HEK293T (cell line): ENCODE data around the gene RPL13.

Source experiments
- CTCF ChIA-PET: fragments of 350-600 bp; formaldehyde crosslinking; extraction: SDS; loops from one replicate; lab custom pipeline; 2021; ENCODE audit warnings: antibody characterized with exemption, inconsistent platforms; lab: Yijun Ruan, JAX
- POLR2A ChIA-PET: fragments of 350-600 bp; formaldehyde crosslinking; extraction: SDS; loops from one replicate; lab custom pipeline; 2020; ENCODE audit warnings: antibody characterized with exemption, inconsistent platforms; lab: Yijun Ruan, JAX
- DNase-seq: peaks from one replicate; pipeline ENCODE4 v3.0.0; 2012; ENCODE audit warnings: mixed read lengths; ENCODE audit errors: extremely low spot score
- ARNT ChIP-seq: fragments of 450-650 bp; IDR thresholded peaks from 2 replicates; pipeline ENCODE4 v1.6.1; 2017; ENCODE audit warnings: mild to moderate bottlenecking
- BHLHE40 ChIP-seq: fragments of 450-650 bp; IDR thresholded peaks from 2 replicates; pipeline ENCODE4 v1.6.1; 2016; ENCODE audit warnings: mild to moderate bottlenecking, moderate library complexity, borderline replicate concordance
- CTBP1 ChIP-seq: fragments of 450-650 bp; IDR thresholded peaks from 2 replicates; pipeline ENCODE4 v1.6.1; 2016; ENCODE audit warnings: borderline replicate concordance
- ELF4 ChIP-seq: fragments of 450-650 bp; IDR thresholded peaks from 2 replicates; pipeline ENCODE4 v1.6.1; 2017; ENCODE audit warnings: antibody characterized with exemption
- FOXA1 ChIP-seq: fragments of 450-650 bp; IDR thresholded peaks from 2 replicates; pipeline ENCODE4 v1.6.1; 2016; ENCODE audit warnings: mild to moderate bottlenecking
- FOXK2 ChIP-seq: fragments of 450-650 bp; IDR thresholded peaks from 2 replicates; pipeline ENCODE4 v1.6.1; 2016; ENCODE audit warnings: mild to moderate bottlenecking
- FOXM1 ChIP-seq: fragments of 450-650 bp; IDR thresholded peaks from 2 replicates; pipeline ENCODE4 v1.6.1; 2017; ENCODE audit warnings: mild to moderate bottlenecking, borderline replicate concordance
- HDGF ChIP-seq: fragments of 450-650 bp; IDR thresholded peaks from 2 replicates; pipeline ENCODE4 v1.6.1; 2017; ENCODE audit warnings: antibody characterized with exemption, borderline replicate concordance
- L3MBTL2 ChIP-seq: fragments of 450-650 bp; conservative IDR thresholded peaks from 2 replicates; pipeline ENCODE4 v1.6.1; 2016; ENCODE audit warnings: mild to moderate bottlenecking
- LEF1 ChIP-seq: fragments of 450-650 bp; IDR thresholded peaks from 2 replicates; pipeline ENCODE4 v1.6.1; 2017; ENCODE audit warnings: mild to moderate bottlenecking, borderline replicate concordance
- NFRKB ChIP-seq: fragments of 450-650 bp; IDR thresholded peaks from 2 replicates; pipeline ENCODE4 v1.6.1; 2016; ENCODE audit warnings: mild to moderate bottlenecking, moderate library complexity
- PKNOX1 ChIP-seq: fragments of 450-650 bp; IDR thresholded peaks from 2 replicates; pipeline ENCODE4 v1.6.1; 2016
- SP1 ChIP-seq: fragments of 450-650 bp; IDR thresholded peaks from 2 replicates; pipeline ENCODE4 v1.6.1; 2017
- SUZ12 ChIP-seq: fragments of 450-650 bp; IDR thresholded peaks from 2 replicates; pipeline ENCODE4 v1.6.1; 2016; ENCODE audit warnings: mild to moderate bottlenecking
- TARDBP ChIP-seq: fragments of 450-650 bp; IDR thresholded peaks from 2 replicates; pipeline ENCODE4 v1.6.1; 2016
- ZNF384 ChIP-seq: fragments of 450-650 bp; IDR thresholded peaks from 2 replicates; pipeline ENCODE4 v1.6.1; 2016

RPL13 gene

GRCh38 chr16:89596957-89597649 is 36.6 kb downstream of the RPL13 start:
- no peak for DNase-seq
- TF ChIP-seq PKNOX1 (no peak), SUZ12 (no peak), NFRKB (no peak), ELF4 (no peak), ZNF384 (no peak), FOXK2 (no peak), LEF1 (no peak), L3MBTL2 (no peak), ARNT (no peak), BHLHE40 (no peak), TARDBP (no peak), CTBP1 (no peak), SP1 (no peak), FOXM1 (no peak), HDGF (no peak), FOXA1 (no peak)
- POLR2A ChIA-PET: no interaction called here
- CTCF ChIA-PET: no interaction called here

GRCh38 chr16:89598199-89598598 is 37.7 kb downstream of the RPL13 start:
- TF ChIP-seq PKNOX1 (no peak), ZNF384 (no peak), FOXK2 (no peak), NFRKB (no peak), ELF4 (no peak), L3MBTL2 (no peak), FOXA1 (no peak), FOXM1 (no peak), LEF1 (no peak), HDGF (no peak), TARDBP (no peak), SUZ12 (no peak), SP1 (no peak), ARNT (no peak), CTBP1 (no peak), BHLHE40 (no peak)
- peak; percentile 35 for DNase-seq
- POLR2A ChIA-PET: no interaction called here
- CTCF ChIA-PET: no interaction called here

GRCh38 chr16:89599451-89599858 is 39.0 kb downstream of the RPL13 start:
- peak; percentile 47 for DNase-seq
- CTCF ChIA-PET: interaction anchor here (0.6 kb wide), 2 partner anchors 16 to 196 kb away, joined by 3 to 4 read pairs; no protein-coding TSS in a partner anchor
- no peak for TF ChIP-seq LEF1
- TF ChIP-seq ARNT: no peak
- no peak for TF ChIP-seq FOXK2
- no peak for TF ChIP-seq TARDBP
- POLR2A ChIA-PET: interaction anchor here (1.3 kb wide), 1 partner anchor 38 kb away, joined by 5 read pairs; no protein-coding TSS in a partner anchor

- no peak for DNase-seq
- POLR2A ChIA-PET: interaction anchor here (1.3 kb wide), 1 partner anchor 38 kb away, joined by 5 read pairs; no protein-coding TSS in a partner anchor
- TF ChIP-seq SUZ12: no peak
- no peak for TF ChIP-seq FOXM1
- no peak for TF ChIP-seq HDGF
- TF ChIP-seq NFRKB: no peak
- TF ChIP-seq LEF1: no peak
- TF ChIP-seq CTBP1: no peak
- no peak for TF ChIP-seq FOXA1
- no peak for TF ChIP-seq ELF4
- TF ChIP-seq ZNF384: no peak
- no peak for TF ChIP-seq BHLHE40
- TF ChIP-seq FOXK2: no peak
- TF ChIP-seq TARDBP: no peak
- no peak for TF ChIP-seq L3MBTL2
- no peak for TF ChIP-seq SP1
- no peak for TF ChIP-seq ARNT
- no peak for TF ChIP-seq PKNOX1
- CTCF ChIA-PET: interaction anchor here (0.6 kb wide), 2 partner anchors 16 to 197 kb away, joined by 3 to 4 read pairs; no protein-coding TSS in a partner anchor
These were observed 39.4 kb downstream of the RPL13 start for GRCh38 chr16:89599902-89600301.

- POLR2A ChIA-PET: interaction anchor here (1.3 kb wide), 1 partner anchor 39 kb away, joined by 5 read pairs; no protein-coding TSS in a partner anchor
- DNase-seq: no peak
- CTCF ChIA-PET: no interaction called here
- TF ChIP-seq ARNT (no peak), HDGF (no peak), LEF1 (no peak), ZNF384 (no peak), CTBP1 (no peak), ELF4 (no peak), FOXA1 (no peak), FOXM1 (no peak), PKNOX1 (no peak), SP1 (no peak), NFRKB (no peak), BHLHE40 (no peak), SUZ12 (no peak), FOXK2 (no peak)
These were observed 39.9 kb downstream of the RPL13 start for GRCh38 chr16:89600427-89600826.

GRCh38 chr16:89600956-89601355 is 40.5 kb downstream of the RPL13 start:
- TF ChIP-seq CTBP1: no peak
- TF ChIP-seq FOXM1: no peak
- TF ChIP-seq ELF4: no peak
- no peak for TF ChIP-seq NFRKB
- TF ChIP-seq ARNT: no peak
- TF ChIP-seq L3MBTL2: no peak
- TF ChIP-seq FOXK2: no peak
- CTCF ChIA-PET: no interaction called here
- POLR2A ChIA-PET: no interaction called here
- DNase-seq: no peak
